GM23248 (cell line): ENCODE results near the gene ZBTB16. TPM values are rescaled to one million over a fixed set of nuclear protein-coding genes. Genes with fewer than 3 reads are reported as not detected.
"Not testable (repeated sequence)": the region's sequence is repeated elsewhere in the genome, so short reads cannot be mapped to it uniquely, and the experiment has no call there.

Experiments
- DNase-seq: peaks from one replicate; pipeline ENCODE4 v3.0.0-alpha.2; 2015
- H2AFZ ChIP-seq: fragments of 200-600 bp; sonication (generic); 2 replicates; pipeline ENCODE4 v1.6.1; 2016; ENCODE audit warnings: antibody characterized with exemption
- H3F3A ChIP-seq: fragments of 200-600 bp; sonication (generic); 2 replicates; pipeline ENCODE4 v1.6.1; 2016; ENCODE audit warnings: mild to moderate bottlenecking, antibody characterized with exemption, mixed run types; ENCODE audit not compliant: insufficient read depth
- H3K27ac ChIP-seq: fragments of 200-600 bp; sonication (generic); 2 replicates; pipeline ENCODE4 v1.5.1; 2016; ENCODE audit warnings: mild to moderate bottlenecking
- H3K27me3 ChIP-seq: fragments of 200-600 bp; sonication (generic); replicated peaks from 2 replicates; pipeline ENCODE4 v1.6.1; 2016; ENCODE audit warnings: mild to moderate bottlenecking; ENCODE audit not compliant: insufficient read depth
- H3K36me3 ChIP-seq: fragments of 200-600 bp; sonication (generic); 2 replicates; pipeline ENCODE4 v1.6.1; 2016; ENCODE audit warnings: low read depth, mild to moderate bottlenecking
- H3K4me1 ChIP-seq: fragments of 200-600 bp; sonication (generic); 2 replicates; pipeline ENCODE4 v1.6.1; 2016; ENCODE audit warnings: mild to moderate bottlenecking; ENCODE audit not compliant: insufficient read depth
- H3K4me2 ChIP-seq: fragments of 200-600 bp; sonication (generic); one replicate; pipeline ENCODE4 v1.6.1; 2016; ENCODE audit warnings: mild to moderate bottlenecking; ENCODE audit not compliant: unreplicated experiment
- H3K4me3 ChIP-seq: fragments of 200-600 bp; sonication (generic); 2 replicates; pipeline ENCODE4 v1.5.1; 2016; ENCODE audit warnings: mild to moderate bottlenecking
- H3K79me2 ChIP-seq: fragments of 200-600 bp; sonication (generic); 2 replicates; pipeline ENCODE4 v1.6.1; 2016; ENCODE audit warnings: mild to moderate bottlenecking; ENCODE audit not compliant: insufficient read depth
- H3K9ac ChIP-seq: fragments of 200-600 bp; sonication (generic); 2 replicates; pipeline ENCODE4 v1.6.1; 2016; ENCODE audit warnings: mild to moderate bottlenecking
- H3K9me2 ChIP-seq: fragments of 200-600 bp; sonication (generic); 2 replicates; pipeline ENCODE4 v1.6.1; 2016; ENCODE audit warnings: mixed run types, mild to moderate bottlenecking, moderate library complexity; ENCODE audit not compliant: insufficient read depth
- H3K9me3 ChIP-seq: fragments of 200-600 bp; sonication (generic); one replicate; pipeline ENCODE4 v1.6.1; 2017; ENCODE audit warnings: low read depth
- H4K20me1 ChIP-seq: fragments of 200-600 bp; sonication (generic); 2 replicates; pipeline ENCODE4 v1.6.0; 2016; ENCODE audit not compliant: insufficient read depth
- EZH2 ChIP-seq: fragments of 200-600 bp; sonication (generic); IDR thresholded peaks from 2 replicates; pipeline ENCODE4 v1.6.1; 2018; ENCODE audit warnings: antibody characterized with exemption, mild to moderate bottlenecking; ENCODE audit not compliant: insufficient read depth, poor library complexity, severe bottlenecking
- EZH2phosphoT487 ChIP-seq: fragments of 200-600 bp; sonication (generic); IDR thresholded peaks from 2 replicates; pipeline ENCODE4 v1.6.1; 2018; ENCODE audit warnings: antibody characterized with exemption, moderate library complexity, mild to moderate bottlenecking, low read depth; ENCODE audit not compliant: insufficient read depth
- WGBS, 2 experiments: methylation state at CpG; one replicate each; pipeline ENCODE4 v1.1.6; 2015 to 2017; ENCODE audit warnings: low lambda C conversion rate in 2 of 2, low coverage in 1 of 2; ENCODE audit errors: missing lambda C conversion rate in 2 of 2; 5-methylcytosine and 5-hydroxymethylcytosine counted together
- in situ Hi-C: fragments of 300-500 bp; cut with MboI; formaldehyde crosslinking; loops from 2 replicates; pipeline ENCODE4 v1.15.0; 2020
- polyA plus RNA-seq: library from polyadenylated mRNA; unstranded; fragments of >200 nt; fragmentation: Nextera tagmentation; extraction: Ambion mirVana; gene quantifications from 2 replicates; pipeline ENCODE4 v1.2.1, GENCODE V29; 2016
- total RNA-seq: library from RNA; depleted of rRNA; stranded (reverse); fragments of >200 nt; shearing (Covaris generic); gene quantifications from 2 replicates; pipeline ENCODE4 v1.2.3, GENCODE V29; 2014

Gene ZBTB16
- total and polyA plus RNA-seq, 2 experiments from 2014 or later = not detected

DNA sequence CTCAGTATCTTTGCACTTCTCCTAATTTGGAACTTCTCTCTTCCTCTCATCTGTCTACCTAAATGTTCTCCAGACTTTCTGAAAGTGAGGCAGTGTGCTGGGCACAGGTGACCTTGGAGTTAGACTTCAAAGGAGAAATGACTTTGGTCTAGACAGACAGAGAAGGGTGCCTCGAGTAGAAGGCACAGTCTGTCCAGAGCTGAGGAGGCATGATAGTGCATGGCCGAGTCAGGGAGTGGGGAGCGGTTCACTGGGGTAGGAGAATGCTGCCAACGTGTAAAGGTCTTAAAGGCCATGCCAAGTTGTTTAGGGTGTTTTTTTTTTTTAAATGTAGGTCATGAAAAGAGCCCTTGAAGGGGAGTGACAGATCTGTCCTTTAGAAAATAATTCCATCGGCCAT is 17.3 kb upstream of the ZBTB16 start:
- TF ChIP-seq EZH2 = no peak
- no peak for TF ChIP-seq EZH2phosphoT487
- H3K27me3 ChIP-seq = peaks cover 20% of the 10 kb centered on the region
- no peaks in the 10 kb centered on the region for H3K79me2 ChIP-seq
- 33 to 38% methylated on average over 5 of the region's 5 CpGs for WGBS, 2 experiments
- in situ Hi-C loops = no loop called here
- no peak overlapping the region for H3K9ac ChIP-seq
- no peaks in the 10 kb centered on the region for H3K9me3 ChIP-seq
- no peaks in the 10 kb centered on the region for H3K9me2 ChIP-seq
- no peak overlapping the region for H3K4me3 ChIP-seq
- no peaks in the 10 kb centered on the region for H3K4me1 ChIP-seq
- H3K27ac ChIP-seq = no peak overlapping the region
- no peaks in the 10 kb centered on the region for H3F3A ChIP-seq
- H3K4me2 ChIP-seq = no peak overlapping the region
- H4K20me1 ChIP-seq = no peaks in the 10 kb centered on the region
- no peaks in the 10 kb centered on the region for H3K36me3 ChIP-seq
- DNase-seq = no peak
- H2AFZ ChIP-seq = no peak overlapping the region

DNA sequence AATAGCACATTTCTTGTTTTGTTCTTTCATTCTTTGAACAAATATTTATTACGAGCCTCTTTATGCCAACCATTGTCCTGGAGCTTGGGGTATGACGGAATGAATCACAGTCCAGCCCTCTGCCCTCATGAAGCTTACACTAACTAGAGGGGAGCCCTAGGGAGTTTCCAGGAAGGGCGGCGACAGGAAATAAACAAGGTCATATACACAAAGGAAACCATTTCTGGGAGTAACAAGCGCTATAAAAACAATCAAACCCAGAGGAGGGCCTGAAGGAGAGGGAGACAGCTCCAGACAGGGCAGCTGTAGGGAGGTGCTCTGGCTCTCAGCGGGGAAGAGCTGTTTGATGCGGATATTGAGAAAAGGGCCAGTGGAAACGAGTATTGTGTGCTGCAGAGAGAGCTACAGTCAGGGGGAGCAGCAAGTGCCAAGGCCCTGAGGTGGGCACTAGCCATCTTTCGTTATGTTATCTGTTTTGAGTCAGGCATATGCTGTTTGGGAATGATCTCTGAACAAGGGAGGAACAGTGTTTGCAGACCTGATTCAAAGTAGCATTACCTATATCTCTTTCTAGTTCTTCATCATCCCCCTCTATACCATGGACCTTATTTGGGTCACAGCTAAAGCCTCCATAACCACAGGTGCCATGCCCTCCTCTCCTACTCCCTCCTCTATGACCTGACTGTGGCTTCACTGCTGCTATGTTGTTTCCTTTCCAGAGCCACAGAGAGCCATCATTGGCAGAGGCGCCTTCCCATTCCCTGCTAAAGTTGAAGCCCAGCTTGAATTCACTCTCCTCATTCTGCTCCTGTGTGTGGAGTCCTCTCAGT is 15.3 kb upstream of the ZBTB16 start:
- WGBS, 2 experiments = 77% methylated on average over 10 of the region's 10 CpGs
- TF ChIP-seq EZH2phosphoT487 (no peak), EZH2 (no peak)
- H3K79me2 ChIP-seq = no peaks in the 10 kb centered on the region
- no peaks in the 10 kb centered on the region for H3K4me1 ChIP-seq
- no peak overlapping the region for H3K9ac ChIP-seq
- in situ Hi-C loops = no loop called here
- no peak overlapping the region for H2AFZ ChIP-seq
- DNase-seq = no peak
- H3K4me3 ChIP-seq = no peak overlapping the region
- no peaks in the 10 kb centered on the region for H3F3A ChIP-seq
- no peaks in the 10 kb centered on the region for H3K9me3 ChIP-seq
- no peaks in the 10 kb centered on the region for H3K36me3 ChIP-seq
- H4K20me1 ChIP-seq = no peaks in the 10 kb centered on the region
- no peaks in the 10 kb centered on the region for H3K9me2 ChIP-seq
- no peak overlapping the region for H3K4me2 ChIP-seq
- peaks cover 34% of the 10 kb centered on the region for H3K27me3 ChIP-seq
- H3K27ac ChIP-seq = no peak overlapping the region

DNA sequence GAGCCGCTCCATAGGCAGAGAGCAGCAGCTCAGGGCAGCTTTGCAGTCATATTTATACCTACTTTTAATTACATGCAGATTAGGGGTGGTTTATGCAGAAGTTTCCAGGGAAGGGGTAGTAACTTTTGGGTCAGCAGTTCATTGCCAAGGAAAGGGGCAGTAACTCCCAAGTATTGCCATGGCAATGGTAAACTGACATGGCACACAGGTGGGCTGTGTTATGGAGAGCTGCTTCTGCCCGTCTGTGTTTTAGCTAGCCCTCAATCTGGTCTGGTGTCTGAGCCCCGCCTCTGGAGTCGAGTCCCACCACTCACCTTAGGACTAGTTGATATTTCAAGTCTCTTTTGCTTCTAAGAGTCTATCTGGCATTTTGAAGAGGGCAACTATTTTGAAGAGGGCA is 12.2 kb upstream of the ZBTB16 start:
- no peak overlapping the region for H3K9ac ChIP-seq
- in situ Hi-C loops = no loop called here
- H2AFZ ChIP-seq = no peak overlapping the region
- peaks cover 42% of the 10 kb centered on the region for H3K27me3 ChIP-seq
- 61 to 64% methylated on average over 4 of the region's 4 CpGs for WGBS, 2 experiments
- H3F3A ChIP-seq = no peaks in the 10 kb centered on the region
- no peak for TF ChIP-seq EZH2phosphoT487
- TF ChIP-seq EZH2 = no peak
- H3K79me2 ChIP-seq = no peaks in the 10 kb centered on the region
- H4K20me1 ChIP-seq = no peaks in the 10 kb centered on the region
- no peaks in the 10 kb centered on the region for H3K9me2 ChIP-seq
- H3K4me3 ChIP-seq = no peak overlapping the region
- H3K27ac ChIP-seq = no peak overlapping the region
- no peaks in the 10 kb centered on the region for H3K36me3 ChIP-seq
- H3K4me2 ChIP-seq = no peak overlapping the region
- DNase-seq = no peak
- H3K4me1 ChIP-seq = no peaks in the 10 kb centered on the region
- no peaks in the 10 kb centered on the region for H3K9me3 ChIP-seq

DNA sequence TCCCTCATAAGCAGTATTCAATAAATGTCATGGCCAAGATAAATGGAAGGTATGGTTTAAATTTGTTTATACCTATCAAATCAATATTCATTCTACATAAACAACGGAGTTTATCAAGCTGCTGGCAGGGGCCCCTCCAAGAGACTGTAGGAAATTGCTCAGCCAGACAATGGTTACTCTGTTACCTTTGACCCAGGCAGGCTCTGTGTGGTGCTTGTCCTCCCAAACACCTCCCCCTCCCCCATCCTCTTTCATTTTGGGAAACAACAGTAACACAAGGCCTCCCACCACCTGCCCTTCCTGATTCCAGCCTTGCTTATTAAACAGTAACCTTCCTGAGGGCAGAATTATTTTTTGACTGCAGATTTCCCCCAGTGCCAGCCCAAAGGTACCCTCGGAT is 10.5 kb upstream of the ZBTB16 start:
- H3F3A ChIP-seq = no peaks in the 10 kb centered on the region; the same call in 1 of the 2 replicates
- WGBS, 2 experiments = 66 to 78% methylated on average over 2 of the region's 2 CpGs
- H3K9me3 ChIP-seq = no peaks in the 10 kb centered on the region
- H3K9ac ChIP-seq = no peak overlapping the region
- no peak overlapping the region for H3K27ac ChIP-seq
- no peaks in the 10 kb centered on the region for H4K20me1 ChIP-seq
- no peaks in the 10 kb centered on the region for H3K79me2 ChIP-seq
- no peak for TF ChIP-seq EZH2phosphoT487
- no peak for TF ChIP-seq EZH2
- no peaks in the 10 kb centered on the region for H3K4me1 ChIP-seq
- no peak overlapping the region for H3K4me3 ChIP-seq
- in situ Hi-C loops = no loop called here
- no peak overlapping the region for H2AFZ ChIP-seq
- no peaks in the 10 kb centered on the region for H3K9me2 ChIP-seq
- DNase-seq = no peak
- H3K27me3 ChIP-seq = peaks cover 42% of the 10 kb centered on the region
- H3K36me3 ChIP-seq = no peaks in the 10 kb centered on the region
- H3K4me2 ChIP-seq = no peak overlapping the region

DNA sequence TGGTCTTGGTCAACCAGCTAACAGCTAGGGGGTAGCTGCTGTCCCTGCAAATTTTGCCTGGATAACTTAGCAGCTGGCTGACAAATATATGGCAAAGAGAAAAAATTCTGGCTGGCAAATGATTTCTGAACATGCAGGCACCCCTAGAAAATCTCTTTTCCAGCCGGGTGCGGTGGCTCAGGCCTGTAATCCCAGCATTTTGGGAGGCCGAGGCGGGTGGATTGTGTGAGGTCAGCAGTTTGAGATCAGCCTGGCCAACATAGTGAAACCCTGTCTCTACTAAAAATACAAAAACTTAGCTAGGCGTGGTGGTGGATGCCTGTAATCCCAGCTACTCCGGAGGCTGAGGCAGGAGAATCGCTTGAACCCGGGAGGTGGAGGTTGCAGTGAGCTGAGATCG is 9.7 kb upstream of the ZBTB16 start:
- DNase-seq, H3K9ac ChIP-seq, in situ Hi-C loops, H3K9me2 ChIP-seq, H3K36me3 ChIP-seq, H4K20me1 ChIP-seq, H3K27ac ChIP-seq, H3K4me2 ChIP-seq, H3F3A ChIP-seq, H3K79me2 ChIP-seq, H3K4me3 ChIP-seq, H3K4me1 ChIP-seq, H2AFZ ChIP-seq, H3K9me3 ChIP-seq: not testable (repeated sequence)
- 88 to 91% methylated on average over 9 of the region's 9 CpGs for WGBS, 2 experiments
- peaks cover 39% of the 10 kb centered on the region for H3K27me3 ChIP-seq
